HG03097 (cell line): Measurements from ENCODE around the gene DNAJC24.
"Not testable (repeated sequence)": the region's sequence is repeated elsewhere in the genome, so short reads cannot be mapped to it uniquely, and the experiment has no call there.

Experiments
- ATAC-seq: cut with Tn5 transposase; IDR thresholded peaks from one replicate; pipeline ENCODE4 v1.9.1; 2021; ENCODE audit not compliant: unreplicated experiment, low FRiP score

The DNAJC24 gene

DNA sequence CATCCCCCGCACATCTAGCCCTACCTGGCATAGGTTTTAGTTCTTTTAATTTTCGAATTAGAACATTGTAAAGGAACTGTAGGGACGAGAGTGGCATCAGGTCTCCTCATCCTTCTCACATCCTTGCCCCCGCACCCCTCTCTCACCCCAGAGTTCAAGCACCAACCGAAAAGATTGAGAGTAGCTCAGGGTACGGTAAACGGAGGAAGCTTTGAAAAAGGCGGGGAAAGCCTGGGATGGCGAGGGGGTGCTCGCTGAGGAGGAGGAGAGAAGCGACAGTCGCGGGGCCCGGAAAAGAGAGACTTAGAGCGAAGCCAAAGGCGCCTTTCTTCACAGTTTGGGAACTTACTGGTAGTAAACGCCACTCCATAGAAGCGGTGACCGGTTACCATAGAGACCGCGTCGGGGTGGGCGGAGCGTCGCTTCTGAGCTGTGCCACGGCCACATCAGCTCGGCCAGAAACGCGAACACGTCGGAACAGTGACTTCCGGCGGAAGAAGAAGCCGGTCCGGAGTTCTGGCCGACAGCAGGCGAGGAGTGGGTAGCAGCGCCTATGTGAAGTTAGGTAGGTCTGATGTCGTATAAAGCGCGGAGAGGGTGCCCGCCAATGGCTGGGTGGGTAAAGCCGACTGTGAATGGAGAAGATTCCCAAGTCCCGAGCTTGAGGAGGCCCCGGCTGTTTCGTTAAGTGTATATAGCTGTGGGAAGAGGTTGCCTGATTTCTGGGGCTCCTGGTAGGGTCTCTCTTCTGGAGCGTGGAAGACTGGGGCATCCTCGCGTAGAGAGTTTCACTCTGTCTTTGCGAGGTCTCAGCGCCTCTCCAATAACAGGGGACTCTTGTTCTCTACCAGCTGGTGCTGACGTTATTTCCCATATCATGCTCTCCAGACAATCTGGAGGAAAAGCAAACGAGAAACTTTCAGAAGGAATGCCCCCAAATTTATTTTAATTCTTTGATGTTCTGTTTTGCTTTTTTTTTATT is at the start of gene DNAJC24, which contains the start of gene DCDC1:
TSS of gene DNAJC24 (plus strand) at position 513 of the 982 bp plus-strand sequence. CDS start 889 bp downstream, outside the sequence.
TSS of gene DCDC1 (minus strand) at position 392 of the 982 bp plus-strand sequence. CDS start 41,459 bp downstream, outside the sequence.
- peak; percentile 98 for ATAC-seq

- ATAC-seq, result not testable (repeated sequence)
These were observed 48.2 kb upstream of the DNAJC24 start for GRCh38 chr11:31321494-31321893.

- ATAC-seq, result no peak
These were observed 46.5 kb upstream of the DNAJC24 start for GRCh38 chr11:31323145-31323544.

DNA sequence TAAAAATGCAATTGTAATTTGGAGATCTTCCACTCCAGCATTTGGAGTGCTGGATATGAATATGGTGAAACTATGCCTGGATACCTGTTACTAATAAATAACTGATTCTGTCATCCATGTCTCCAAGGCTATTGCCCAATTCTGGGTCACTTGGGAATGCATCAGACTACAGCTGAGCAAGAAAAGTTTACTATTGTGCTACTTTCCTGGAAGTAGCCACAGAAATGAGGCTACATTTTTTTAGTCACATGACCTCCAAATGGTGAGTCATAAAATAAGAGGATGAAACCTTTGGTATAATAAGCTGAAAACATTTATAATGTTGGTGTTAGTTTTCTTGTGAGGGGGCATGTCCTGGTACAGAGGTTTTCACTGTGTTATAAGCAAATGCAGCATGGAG is 44.5 kb upstream of the DNAJC24 start:
- no peak for ATAC-seq

- ATAC-seq, result no peak
These were observed 43.1 kb upstream of the DNAJC24 start for GRCh38 chr11:31326470-31327148.

GRCh38 chr11:31327417-31327816 is 42.2 kb upstream of the DNAJC24 start:
- no peak for ATAC-seq

GRCh38 chr11:31328697-31329096 is 41.0 kb upstream of the DNAJC24 start:
- ATAC-seq, result no peak

DNA sequence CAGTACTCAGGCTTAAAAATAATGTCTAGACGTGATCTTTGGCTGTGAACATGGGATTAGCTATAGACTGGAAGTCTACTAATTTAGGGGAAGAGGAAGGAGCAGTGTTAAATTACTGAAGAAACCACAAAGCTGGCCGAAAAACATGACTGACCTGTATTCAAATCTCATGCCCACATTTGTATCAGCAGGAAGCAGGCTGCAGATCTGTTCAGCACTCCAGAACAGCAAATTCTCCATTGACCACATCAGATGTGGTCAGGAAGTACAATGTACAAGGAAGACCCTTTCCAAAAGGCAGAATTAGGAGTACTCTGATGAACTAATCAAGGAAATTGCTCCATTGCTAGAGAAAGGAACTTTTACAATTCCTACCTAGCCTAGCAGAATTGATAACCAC is 31.9 kb upstream of the DNAJC24 start:
- ATAC-seq, result no peak

DNA sequence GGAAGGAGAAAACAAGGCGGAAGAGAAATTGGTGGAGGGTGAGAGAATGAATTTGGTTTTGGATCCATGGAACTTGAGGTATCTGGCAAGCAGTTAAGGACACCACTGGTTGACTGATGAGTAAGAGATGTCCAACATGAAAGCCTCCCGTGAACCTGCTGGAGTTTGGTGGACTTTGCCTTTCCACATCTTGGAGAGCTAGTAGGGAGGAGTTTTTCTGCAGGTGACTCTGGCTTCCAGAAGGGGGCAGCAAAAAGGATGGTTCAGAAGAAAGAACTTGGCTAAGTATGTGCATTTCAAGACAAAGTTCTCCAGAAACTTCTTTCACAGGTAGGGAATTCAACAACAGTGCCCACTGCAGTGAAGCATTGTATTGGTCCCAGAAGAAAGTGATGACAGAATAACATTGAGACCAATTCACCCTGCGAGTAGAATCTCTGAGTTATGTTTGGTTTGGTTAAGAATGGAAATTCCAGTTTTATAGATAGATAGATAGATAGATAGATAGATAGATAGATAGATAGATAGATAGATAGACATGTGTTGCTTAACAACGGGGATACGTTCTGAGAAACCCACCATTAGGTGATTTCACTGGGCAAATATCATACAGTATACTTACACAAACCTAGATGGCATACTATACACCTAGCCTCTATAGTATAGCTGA is 28.6 kb upstream of the DNAJC24 start:
- no peak for ATAC-seq

DNA sequence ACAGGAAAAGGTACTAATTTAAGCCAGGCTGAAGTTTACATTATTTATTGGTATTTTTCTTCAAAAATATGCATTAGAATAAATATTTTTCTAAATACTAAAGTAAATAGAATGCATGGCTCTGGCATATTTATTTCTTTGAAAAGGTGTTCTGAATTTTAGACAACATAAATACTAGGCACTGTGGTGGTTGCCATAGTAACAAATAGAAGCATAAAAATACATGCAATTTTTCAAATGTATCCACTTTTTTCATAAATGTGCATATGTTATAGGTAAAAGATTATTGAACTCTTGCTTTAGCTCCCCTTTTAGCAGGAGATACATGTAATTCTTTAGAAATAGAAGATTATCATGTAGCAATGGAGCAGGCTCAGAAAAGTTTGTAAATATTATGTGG is 18.5 kb upstream of the DNAJC24 start:
- no peak for ATAC-seq

DNA sequence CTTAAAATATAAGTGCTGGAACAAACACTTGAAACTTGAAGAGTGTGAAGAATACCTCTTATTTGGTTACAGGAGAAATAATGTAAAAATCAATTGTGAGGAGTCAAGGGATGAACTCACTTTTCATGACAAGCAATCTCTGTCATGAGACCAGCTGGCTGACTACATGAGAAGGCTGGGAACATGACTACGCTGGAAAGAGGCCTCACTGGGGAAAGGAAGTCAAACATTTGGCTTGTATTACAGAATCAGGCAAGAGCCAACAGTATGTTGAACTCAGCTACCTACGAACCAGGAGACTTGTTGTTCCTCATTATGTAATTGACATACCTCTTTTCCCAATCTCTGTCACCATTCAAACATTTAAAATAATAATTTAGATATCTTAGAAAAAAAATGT is 14.5 kb upstream of the DNAJC24 start:
- ATAC-seq, result no peak

DNA sequence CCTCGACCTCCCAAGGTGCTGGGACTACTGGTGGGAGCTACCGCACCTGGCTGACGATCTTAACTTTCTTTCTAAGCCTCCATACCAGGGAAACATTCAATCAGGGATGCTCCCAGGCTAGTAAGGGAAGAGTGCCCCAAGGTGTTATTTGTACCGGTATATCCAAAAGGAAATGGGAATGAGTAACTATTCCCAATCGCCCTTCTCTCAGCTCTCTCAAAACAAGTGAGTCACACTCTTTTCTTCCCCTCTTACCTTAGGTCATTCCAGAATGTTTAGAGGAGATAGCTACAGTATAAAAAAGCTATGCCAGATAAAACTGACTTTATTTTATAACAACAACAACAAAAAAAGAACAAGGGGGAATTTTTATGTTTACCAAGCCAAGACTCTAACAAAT is 13.8 kb upstream of the DNAJC24 start:
- ATAC-seq, result no peak

GRCh38 chr11:31361743-31362142 is 7.9 kb upstream of the DNAJC24 start:
- ATAC-seq, result no peak

DNA sequence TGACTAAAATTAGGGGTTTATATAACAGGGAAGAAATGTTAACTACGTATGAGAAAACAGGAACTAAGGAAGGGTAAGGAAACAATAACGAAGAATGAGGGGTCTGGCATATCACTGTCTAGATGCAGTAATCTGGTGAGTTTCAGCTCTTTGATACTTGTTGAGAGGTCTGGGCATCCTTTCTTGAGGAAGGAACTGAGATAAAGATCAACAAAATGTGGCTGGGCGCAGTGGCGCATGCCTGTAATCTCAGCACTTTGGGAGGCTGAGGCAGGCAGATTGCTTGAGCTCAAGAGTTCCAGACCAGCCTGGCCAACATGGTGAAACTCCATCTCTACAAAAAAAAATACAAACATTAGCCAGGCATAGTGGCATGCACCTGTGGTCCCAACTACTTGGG is 2.9 kb upstream of the DNAJC24 start:
- ATAC-seq, result no peak

- no peak for ATAC-seq
These were observed 6.2 kb downstream of the DNAJC24 start for GRCh38 chr11:31375879-31376278.

DNA sequence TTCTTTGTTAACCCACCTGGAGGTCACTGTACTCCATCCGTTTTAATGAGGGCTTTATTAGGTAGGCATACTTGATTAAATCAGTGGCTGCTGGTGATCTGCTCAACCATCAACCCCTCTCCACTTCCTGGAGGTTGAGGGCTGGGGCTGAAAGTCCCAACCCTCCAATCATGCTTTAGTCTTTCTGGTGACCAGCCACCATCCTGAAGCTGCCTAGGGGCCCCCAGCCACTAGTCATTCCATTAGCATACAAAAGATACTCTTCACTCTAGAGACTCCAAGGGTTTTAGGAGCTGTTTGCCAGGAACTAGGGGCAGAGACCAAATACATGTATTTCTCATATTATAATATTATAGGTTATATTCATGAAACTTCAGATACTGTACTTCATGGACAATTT is 13.5 kb downstream of the DNAJC24 start:
- ATAC-seq, result no peak

GRCh38 chr11:31387379-31387778 is 17.7 kb downstream of the DNAJC24 start:
- no peak for ATAC-seq

DNA sequence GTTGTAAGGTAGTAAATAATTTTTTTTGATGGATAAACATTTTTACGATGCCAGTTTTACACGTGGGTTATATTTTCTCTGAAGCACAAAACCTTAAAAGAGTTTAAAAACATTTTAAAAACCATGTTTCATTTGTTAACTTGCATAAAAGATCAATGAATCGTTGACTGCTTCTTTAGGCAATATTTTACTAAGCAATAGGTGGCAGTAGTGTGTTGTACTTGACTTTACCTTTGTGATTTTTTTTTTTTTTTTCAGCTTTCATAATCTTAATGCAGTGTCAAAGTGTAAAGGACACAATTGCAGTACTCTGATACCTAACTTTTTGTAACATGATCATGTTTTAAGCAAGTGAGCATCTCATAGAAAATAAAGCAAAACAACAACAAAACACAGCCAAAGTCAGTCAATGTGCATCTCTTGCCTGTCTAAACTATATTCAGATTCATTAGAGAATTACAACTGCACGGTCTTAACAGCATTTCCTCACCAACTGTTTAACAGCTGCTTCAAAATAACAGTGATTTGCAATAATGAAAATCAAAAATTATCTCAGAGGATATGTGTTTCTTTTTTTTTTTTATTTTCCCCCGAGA is 27.7 kb downstream of the DNAJC24 start:
- ATAC-seq, result no peak

DNA sequence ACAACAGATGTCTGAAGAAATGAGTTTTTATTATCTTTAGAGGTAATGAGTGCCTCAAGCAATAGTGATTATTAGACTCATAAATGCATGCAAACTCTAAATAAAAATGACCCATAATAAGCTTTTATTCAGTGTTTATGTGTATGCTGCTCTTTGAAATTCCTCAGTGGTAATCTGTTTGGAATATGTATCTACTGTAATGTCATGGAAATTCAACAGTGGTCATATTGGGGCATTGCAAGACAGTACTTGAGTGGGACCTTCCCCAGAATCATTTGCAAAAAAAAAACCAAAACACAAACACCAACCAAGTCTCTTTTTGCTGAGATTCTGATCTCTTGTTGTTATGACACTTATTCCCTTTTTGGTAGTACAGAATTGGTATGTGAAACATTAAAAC is 35.0 kb downstream of the DNAJC24 start:
- ATAC-seq, result no peak

DNA sequence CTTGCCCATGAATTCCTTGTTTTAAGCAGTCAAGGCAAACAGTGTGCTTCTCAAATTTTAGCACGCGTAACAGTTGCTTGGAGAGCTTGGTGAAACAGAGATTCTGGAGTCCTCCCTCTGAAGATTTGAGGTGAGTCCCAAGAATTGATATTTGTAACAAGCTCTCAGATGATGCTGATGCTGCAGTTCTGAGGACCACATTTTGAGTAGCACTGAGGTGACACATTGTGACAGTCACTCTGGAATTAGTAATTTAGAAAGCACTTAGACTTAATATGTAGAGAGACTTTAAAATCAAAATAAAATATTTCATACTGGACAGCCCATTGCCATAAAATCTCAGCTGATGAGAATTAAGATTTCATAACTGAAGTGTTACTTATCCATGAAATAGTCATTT is 38.5 kb downstream of the DNAJC24 start:
- no peak for ATAC-seq

DNA sequence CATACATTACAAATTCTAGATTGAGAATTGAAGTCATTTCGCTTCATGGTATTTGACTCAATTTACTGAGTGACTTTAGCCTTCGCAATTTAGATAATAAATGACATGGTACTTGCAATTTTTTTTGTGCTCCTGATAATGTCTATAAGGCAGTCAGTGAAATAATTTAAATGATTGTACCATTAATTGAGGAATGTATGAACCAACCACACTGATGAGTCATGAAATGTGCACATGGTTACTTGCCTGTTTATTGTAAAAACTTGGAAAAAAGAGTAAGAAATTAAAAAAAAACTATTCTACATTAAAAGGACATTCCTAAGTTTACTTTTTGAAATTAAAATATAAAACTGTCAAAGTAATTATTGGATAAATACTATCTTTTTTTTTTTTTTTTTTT is 43.3 kb downstream of the DNAJC24 start:
- no peak for ATAC-seq
